GM18951 (cell line): ENCODE measurements around the gene CCDC57.

Source experiments
- POLR2A ChIP-seq: IDR thresholded peaks from 4 replicates; pipeline ENCODE4 v1.6.1; 2011; ENCODE audit warnings: mild to moderate bottlenecking; ENCODE audit not compliant: insufficient read length, insufficient read depth; ENCODE audit errors: extremely low read depth
- in situ Hi-C: fragments of 300-500 bp; cut with MboI; formaldehyde crosslinking; loops from one replicate; pipeline ENCODE4 v1.12.0; 2022; ENCODE audit warnings: low sequenced_read_pairs, mixed read lengths, inconsistent platforms; ENCODE audit not compliant: unreplicated experiment

CCDC57 gene

DNA sequence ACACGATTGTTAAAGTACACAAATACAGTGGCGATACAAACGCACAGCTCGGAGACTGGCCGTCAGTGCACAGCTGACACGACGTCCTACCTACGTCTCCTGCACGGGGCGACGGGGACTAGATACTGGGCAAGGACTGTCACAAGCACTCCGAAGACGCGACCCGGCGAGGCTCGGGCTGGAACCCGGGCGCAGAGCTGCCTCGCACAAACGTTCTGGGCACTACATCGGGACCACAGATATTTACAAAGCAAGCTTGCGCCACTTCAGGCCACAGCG lies 30.0 kb upstream of the CCDC57 start:
- in situ Hi-C loops: no loop called here
- TF ChIP-seq POLR2A: peak; percentile 6

DNA sequence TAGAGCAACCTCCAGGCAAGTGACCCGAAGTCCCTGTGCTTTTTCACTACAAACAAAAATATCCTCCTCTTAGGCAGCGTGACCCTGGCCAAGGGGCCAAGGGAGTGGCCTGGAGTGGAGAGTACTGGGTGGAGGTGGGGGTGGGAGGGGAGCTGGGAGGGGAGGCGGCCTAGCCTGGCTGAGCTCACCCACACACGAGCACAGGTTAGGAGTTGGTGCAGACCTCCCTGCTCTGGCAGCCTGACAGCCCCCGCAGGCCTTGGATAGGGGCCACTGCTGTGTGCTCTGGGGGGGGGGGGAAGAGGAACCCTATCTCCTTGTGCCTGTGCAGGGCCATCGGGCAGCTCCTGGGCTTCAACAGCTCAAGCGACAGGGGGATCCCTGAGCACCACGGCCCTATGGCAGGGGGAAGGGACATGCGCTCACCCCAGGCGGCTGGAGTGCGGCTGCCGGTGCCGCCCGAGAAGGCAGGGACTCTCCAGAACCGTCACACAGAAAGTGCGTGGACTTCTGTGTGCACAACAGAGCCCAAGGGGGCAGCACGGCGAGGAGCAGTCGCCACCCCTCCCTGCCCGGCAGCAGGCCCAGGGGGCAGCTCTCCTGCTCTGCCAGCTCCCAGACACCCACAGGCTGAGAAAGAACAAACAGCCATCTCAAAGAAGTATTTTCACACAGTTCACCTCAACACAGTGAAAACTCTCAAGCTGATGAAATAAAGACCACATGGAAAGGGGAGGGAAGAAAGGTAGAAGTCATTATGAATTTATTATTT lies 29.5 kb upstream of the CCDC57 start:
- TF ChIP-seq POLR2A: peak; percentile 5
- in situ Hi-C loops: no loop called here

DNA sequence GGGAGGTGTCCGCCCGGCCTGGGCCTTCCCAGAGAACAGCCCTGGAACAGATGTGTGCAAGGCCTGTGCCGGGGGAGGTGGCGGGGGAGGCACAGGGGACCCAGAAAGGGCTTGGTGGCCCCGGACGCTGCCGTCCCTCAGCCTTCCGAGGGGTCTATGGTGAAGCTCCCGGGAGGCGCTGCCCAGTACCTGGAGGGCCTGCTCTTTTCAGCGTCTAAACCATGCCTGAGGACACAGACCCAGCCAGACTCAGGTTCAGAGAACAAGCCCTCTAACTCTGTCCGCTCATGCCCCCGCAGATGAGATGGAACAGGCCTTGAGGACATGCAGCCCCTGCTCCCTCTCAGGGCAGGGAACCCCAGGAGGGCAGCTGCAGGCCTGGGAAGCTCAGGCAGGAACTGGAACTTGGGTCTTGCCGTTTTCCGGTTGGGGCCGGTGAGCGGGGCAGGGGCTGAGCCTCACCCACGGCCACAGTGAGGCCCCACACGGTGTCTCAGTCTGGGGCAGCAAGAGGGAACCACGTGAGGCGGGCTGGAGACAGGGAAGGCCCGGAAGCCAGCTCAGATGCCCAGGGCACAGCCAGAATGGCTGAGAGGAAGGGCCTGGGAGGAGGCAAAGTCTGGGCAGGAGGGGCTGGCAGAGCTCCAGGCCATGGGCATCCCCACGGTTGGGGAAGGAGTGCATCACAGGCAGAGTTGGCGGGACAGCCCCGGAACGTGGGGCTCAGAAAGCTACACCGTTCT lies 28.7 kb upstream of the CCDC57 start:
- in situ Hi-C loops: no loop called here
- no peak for TF ChIP-seq POLR2A

- in situ Hi-C loops: no loop called here
- TF ChIP-seq POLR2A: peak; percentile 25
These were observed 28.0 kb upstream of the CCDC57 start for GRCh38 chr17:82240506-82241182.

DNA sequence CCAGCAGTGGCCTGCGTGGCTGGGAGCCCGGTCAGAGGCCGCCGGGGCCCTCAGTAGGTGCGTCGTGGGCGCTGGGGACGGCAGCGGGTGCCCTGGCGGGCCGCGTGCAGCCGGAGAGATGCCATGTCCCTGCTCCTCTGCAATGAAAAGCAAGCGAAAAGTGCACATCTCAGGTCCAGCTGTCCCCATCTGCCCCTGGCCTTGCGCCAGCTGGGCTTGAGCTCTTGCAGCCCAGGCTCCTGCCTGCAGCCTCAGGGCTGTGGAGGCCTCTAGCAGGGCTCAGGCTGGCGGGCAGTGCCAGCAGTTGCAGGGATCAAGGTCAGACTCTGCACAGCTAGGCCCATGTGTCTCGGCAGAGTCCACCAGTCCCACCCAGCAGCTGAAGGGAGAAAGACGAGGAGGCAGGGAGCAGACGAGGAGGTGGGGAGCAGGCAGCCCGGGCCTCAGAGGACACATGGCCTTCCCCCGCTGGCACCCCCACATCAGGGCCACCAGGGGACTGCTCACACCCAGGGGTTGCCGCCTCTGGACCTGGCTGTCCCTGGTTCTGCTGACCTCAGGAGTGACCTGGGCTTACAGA lies 27.4 kb upstream of the CCDC57 start:
- in situ Hi-C loops: no loop called here
- TF ChIP-seq POLR2A: no peak

DNA sequence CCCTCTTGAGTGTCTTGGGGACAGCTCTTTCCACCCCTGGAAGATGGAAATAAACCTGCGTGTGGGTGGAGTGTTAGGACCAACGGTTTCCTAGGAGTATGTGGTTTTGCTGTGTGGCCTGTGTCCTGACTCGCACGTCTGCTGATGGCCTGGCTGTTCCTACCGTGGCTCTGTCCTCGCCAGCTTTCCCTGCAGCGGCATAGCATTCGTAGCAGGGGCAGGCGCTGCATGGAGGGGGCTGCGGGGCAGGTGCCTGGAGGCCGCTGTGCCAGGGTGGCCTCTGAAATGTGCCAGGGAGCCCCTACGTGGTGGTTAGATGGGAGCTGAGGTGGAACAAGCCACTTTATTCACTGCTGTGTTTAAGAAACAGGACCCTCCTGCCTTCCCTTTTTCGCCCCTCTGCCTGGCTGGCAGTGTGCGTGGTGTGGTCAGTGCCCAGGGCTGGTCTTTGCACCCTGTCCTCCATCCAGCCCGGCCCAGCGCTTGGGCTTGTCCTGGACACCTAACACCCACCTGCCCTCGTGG lies 26.8 kb upstream of the CCDC57 start:
- TF ChIP-seq POLR2A: no peak

DNA sequence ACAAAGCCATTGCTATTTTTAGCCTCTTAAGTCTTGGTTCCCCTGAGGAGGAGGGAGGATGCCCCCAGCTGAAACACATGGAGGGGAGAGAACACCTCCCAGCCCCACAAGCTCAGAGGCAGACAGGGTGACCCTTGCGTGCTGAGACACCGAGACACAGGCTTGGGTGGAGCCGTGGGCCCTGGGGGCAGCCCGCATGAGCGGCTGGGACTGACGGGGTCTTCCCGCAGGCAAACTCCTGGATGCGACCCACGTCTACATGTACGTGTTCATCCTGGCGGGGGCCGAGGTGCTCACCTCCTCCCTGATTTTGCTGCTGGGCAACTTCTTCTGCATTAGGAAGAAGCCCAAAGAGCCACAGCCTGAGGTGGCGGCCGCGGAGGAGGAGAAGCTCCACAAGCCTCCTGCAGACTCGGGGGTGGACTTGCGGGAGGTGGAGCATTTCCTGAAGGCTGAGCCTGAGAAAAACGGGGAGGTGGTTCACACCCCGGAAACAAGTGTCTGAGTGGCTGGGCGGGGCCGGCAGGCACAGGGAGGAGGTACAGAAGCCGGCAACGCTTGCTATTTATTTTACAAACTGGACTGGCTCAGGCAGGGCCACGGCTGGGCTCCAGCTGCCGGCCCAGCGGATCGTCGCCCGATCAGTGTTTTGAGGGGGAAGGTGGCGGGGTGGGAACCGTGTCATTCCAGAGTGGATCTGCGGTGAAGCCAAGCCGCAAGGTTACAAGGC lies 26.0 kb upstream of the CCDC57 start:
- peak; percentile 40 for TF ChIP-seq POLR2A
- in situ Hi-C loops: no loop called here

More for the DNA sequence above, 26.8 kb upstream of the CCDC57 start:
- in situ Hi-C loops: no loop called here

DNA sequence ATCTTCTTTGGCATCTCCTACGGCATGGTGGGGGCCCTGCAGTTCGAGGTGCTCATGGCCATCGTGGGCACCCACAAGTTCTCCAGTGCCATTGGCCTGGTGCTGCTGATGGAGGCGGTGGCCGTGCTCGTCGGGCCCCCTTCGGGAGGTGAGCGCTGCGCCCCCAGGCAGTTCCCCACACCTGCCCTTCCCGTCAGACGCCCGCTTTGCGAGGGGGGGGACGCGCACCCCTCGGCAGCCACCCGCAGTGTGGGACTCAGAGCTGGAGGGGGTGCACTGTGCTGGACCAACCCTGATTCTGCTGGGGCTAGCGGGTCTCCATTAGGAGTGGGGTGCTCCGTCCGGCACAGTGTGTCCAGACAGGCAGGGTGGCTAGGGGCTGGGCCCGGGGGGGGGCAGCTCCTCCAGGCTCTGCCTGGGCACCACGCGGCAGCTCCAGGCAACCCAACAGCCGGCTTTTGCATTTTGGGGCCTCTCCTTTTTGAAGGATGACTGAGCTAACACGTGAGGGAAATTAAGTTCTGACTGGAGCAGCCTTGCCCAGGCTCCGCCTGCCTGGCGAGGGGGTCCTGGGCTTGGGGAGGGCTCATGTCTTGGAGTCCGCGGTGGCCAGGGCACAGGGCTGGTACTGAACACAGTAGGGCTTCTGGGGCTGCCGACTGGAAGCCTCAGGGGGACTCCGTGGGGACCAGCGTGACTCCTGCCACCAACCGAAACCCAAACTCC lies 25.3 kb upstream of the CCDC57 start:
- no peak for TF ChIP-seq POLR2A
- in situ Hi-C loops: no loop called here

- TF ChIP-seq POLR2A: no peak
- in situ Hi-C loops: no loop called here
These were observed 24.6 kb upstream of the CCDC57 start for GRCh38 chr17:82237083-82237745.

- in situ Hi-C loops: no loop called here
- TF ChIP-seq POLR2A: no peak
These were observed 23.7 kb upstream of the CCDC57 start for GRCh38 chr17:82236142-82236971.

DNA sequence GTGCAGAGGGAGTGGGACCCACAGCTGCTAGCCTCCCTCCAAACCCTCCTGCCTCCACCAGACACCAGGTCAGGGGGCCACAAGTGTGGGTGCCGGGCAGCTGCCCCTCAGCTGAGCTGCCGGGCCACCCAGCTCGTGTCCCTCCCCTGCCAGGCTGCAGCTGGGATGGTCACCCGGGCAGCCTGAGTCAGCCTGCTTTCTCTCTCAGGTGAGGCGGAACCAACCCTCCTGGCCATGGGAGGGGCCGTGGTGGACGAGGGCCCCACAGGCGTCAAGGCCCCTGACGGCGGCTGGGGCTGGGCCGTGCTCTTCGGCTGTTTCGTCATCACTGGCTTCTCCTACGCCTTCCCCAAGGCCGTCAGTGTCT lies 23.1 kb upstream of the CCDC57 start:
- in situ Hi-C loops: no loop called here
- TF ChIP-seq POLR2A: no peak
